GM21526 (cell line): ENCODE data around the gene TSPAN10.

Source experiments
- ATAC-seq: cut with Tn5 transposase; IDR thresholded peaks from one replicate; pipeline ENCODE4 v1.9.1; 2021; ENCODE audit warnings: moderate library complexity; ENCODE audit not compliant: unreplicated experiment, low FRiP score

The TSPAN10 gene

DNA sequence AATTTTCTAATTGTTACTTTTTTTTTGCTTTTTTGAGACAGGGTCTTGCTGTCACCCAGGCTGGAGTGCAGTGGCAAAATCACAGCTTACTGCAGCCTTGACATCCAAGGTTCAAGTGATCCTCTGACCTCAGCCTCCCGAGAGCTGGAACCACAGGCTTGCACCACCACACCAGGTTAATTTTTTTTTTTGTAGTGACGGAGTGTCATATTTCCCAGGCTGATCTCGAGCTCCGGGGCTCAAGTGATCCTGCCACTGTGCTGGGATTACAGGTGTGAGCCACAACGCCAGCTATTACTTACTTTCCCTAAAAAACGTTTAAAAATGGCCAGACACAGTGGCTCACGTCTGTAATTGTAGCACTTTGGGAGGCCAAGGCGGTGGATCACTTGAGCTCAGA lies 6.7 kb upstream of the TSPAN10 start:
- ATAC-seq = no peak

DNA sequence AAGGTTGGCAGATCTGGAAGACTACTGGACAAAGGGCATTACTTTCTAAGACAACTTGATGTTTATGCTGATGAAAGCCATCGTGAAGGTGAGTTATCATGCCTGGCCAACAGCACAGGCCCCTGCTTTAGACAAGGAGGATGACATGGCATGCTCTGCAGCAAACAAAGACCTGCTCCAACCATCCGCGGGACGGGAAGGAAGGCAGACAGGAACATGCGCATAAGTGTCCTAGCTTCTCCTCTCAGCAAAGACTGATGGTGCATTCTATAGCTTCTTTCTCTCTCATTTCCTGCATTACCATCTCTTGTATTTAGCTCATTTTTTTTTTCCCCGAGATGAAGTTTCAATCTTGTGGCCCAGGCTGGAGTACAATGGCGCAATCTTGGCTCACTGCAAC lies 5.5 kb upstream of the TSPAN10 start:
- no peak for ATAC-seq

DNA sequence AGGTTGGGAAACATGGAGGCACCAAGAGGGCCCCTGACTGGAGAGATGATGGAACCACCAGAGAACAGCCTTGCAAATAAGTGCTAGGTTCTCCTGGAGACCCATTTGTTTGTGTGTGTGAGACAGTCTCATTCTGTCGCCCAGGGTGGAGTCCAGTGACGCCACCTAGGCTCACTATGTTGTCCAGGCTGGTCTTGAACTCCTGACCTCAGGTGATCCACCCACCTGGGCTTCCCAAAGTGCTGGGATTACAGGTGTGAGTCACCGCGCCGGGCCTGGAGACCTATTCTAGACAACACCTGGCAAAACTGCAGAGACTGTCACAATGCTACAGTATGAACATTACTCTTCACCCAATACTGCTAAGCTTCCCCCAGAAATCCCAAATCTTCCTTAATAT lies 1.6 kb upstream of the TSPAN10 start:
- no peak for ATAC-seq

DNA sequence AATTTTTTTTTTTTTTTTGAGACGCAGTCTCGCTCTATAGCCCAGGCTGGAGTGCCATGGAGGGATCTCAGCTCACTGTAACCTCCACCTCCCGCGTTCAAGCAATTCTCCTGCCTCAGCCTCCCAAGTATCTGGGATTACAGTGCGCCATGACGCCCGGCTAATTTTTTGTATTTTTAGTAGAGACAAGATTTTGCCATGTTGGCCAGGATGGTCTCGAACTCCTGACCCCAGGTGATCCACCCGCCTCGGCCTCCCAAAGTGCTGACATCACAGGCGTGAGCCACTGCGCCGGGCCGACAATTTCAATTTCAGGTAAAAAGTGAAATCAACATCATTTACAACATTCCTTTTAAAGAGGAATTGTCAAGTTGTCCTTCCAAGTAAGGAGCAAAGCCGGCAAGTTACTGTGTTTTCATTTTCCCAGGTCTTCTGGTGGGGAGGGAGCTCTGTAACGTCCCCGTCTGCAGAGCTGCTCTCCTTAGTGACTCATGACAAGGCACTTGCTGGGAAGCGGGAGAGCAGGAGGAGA lies 957 bp upstream of the TSPAN10 start:
- peak; percentile 12 for ATAC-seq

DNA sequence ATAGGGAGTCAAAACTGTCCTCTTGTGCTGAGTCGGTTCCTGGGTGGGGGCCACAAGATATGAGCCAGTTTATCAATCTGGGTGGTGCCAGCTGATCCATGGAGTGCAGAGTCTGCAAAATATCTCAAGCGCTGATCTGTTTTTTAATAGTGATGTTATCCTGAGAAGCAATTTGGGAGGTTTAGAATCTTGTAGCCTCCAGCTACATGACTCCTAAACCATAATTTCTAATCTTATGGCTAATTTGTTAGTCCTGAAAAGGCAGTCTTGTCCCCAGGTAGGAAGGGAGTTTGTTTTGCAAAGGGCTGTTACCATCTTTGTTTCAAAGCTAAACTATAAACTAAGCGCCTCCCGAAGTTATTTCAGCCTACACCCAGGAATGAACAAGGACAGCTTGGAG lies 1.7 kb downstream of the TSPAN10 start:
- ATAC-seq = no peak

DNA sequence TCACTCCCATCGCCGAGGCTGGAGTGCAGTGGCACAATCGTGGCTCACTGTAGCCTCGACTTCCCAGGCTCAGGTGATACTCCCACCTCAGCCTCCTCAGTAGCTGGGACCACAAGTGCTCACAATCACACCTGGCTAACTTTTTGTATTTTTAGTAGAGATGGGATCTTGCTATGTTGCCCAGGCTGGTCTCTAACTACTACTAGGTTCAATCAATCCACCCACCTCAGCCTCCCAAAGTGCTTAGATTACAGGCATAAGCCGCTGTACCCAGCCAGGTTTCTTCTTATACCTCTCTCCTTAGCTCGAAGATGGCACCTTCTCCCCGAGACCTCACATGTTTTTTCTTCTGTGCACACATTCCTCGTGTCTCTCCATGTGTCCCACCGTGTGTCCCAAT lies 3.0 kb downstream of the TSPAN10 start:
- no peak for ATAC-seq

DNA sequence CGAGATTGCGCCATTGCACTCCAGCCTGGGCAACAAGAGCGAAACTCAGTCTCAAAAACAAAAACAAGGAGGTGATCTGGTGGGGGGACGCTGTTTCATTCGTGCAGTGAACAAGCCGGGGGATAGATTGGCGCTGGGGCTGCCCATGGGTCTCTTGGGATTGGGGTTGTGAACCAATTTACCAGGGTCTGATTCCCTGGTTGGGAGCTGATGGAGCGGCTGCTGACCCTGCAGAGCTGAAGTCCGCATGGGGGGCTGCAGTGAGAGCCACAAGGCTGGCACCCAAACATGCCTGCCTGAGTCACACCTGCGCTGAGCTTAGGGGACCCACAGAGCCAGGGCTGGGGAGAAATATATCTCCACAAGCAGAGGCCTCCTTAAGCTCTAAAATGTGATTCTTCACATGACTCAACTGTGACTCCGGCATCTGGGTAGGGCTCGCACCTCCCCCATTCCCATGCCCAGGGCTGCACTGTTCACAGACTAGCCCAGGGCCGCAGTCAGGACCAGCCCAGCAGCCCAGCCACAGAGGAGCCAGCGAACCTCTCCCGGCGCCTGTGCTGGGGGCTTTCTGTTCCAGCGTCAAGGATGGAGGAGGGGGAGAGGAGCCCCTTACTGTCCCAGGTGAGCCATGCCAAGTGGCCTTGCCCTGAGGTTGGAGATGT lies 5.0 kb downstream of the TSPAN10 start:
- ATAC-seq = no peak

DNA sequence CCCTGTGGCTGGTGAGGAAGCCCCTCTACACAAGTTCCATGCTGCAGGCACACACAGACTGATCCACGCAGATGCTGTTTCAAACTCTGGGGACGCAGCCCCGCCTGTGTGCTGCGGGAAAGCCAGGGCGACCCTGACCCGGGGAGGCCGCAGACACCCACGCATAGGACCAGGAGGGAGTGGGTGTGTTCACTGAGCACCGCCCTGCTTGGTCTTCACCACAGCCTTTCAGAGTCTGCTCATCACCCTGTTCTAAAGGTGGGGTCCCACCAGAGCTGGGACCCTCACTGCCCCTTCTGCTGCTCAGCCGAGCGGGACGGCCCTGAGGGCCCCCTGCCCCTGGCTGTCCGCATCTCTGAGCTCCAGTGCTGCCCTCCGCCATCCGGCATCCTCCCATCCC lies 7.5 kb downstream of the TSPAN10 start:
- no peak for ATAC-seq

DNA sequence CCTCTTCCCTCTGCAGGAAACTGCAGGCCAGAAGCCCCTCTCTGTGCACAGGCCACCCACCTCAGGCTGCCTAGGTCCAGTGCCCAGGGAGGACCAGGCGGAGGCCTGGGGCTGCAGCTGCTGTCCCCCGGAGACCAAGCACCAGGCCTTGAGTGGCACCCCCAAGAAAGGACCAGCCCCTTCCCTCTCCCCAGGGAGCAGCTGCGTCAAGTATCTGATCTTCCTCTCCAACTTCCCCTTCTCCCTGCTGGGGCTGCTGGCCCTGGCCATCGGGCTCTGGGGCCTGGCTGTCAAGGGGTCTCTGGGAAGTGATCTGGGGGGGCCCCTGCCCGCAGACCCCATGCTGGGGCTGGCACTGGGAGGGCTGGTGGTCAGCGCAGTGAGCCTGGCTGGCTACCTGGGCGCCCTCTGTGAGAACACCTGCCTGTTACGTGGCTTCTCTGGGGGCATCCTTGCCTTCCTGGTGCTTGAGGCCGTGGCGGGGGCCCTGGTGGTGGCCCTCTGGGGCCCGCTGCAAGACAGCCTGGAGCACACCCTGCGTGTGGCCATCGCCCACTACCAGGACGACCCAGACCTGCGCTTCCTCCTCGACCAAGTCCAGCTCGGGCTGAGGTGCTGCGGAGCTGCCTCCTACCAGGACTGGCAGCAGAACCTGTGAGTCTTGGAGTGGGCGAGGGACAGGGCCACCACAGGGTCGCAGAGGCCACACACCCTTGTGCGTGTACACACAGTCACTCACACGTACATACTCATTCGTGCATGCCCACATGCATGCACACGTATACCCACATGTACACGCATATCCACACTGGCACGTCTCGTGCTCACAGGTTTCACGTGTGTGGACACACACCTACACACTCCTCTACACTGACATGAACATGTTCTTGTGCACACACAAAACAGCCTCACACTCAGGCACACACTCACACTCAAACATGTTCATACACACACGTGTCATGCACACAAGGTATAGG lies 8.3 kb downstream of the TSPAN10 start:
- ATAC-seq = no peak

DNA sequence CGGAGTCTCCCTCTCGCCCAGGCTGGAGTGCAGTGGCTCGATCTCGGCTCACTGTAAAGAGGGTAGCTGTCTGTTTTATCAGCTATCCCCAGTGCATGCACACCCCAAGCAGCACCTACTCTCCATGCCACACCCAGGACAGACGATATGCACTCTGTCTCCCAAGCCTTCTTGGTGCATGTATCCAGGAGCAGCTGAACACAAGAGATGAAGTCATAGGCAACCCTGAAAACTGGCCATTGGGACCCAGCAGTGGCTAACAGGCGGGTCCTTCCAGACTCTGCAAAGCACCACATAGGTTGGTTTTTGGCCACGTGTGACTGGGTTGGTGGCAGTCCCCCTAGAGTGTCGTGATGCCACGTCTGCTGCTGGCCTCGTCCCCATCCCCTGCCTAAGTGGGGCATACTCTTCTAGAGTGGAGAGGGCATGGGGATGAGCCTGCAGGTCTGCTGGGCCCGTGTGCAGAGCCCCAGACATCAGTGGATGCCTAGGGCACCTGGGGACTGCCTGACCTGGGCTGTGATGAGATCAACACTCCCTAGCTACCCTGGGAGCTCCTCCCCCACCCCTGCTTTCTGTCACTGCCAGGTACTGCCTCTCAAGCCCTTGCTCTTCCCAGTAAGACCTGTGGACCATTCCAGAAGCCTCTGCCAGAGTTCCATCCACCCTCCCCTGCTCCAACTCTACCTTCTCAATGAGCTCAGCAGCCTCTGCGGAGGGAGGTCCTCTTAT lies 10.0 kb downstream of the TSPAN10 start:
- no peak for ATAC-seq

DNA sequence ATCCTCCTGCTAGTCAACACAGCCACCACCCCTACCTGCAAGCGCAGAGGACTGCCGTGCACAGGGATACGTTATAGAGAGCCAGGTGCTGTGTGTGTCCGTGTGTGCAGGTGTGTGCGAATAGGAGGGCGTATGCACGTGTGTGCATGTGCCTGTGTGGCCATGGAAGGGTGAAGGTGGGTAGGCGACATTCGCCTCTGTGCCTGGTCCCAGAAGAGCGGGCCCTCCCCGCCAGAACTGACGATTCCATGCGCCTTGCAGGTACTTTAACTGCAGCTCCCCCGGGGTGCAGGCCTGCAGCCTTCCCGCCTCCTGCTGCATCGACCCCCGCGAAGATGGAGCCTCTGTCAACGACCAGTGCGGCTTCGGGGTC lies 10.6 kb downstream of the TSPAN10 start:
- no peak for ATAC-seq

DNA sequence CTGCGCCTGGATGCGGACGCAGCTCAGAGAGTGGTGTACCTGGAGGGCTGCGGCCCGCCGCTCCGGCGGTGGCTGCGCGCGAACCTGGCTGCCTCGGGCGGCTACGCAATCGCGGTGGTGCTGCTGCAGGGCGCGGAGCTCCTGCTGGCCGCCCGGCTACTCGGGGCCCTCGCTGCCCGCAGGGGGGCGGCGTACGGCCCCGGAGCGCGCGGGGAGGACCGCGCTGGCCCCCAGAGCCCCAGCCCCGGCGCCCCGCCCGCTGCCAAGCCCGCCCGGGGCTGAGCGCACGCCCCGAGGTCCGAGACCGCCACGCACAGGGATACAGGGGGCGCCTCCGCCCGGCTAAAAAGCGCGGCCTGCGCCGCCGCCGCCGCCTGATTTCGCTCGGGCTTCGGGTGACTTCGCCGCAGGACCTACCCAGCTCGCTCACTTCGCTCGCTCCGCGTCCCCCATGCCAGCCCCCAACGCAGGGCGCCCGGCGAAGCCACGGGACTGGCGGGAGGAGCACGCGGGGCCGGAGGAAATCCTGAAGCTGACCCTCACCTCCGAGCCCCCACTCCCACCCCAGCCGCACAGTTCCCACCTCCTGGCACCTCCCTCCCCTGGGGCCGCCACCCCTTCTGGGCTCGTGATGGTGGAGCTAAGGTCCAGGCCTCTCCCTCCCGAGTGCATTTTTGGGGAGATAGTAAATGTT lies 11.2 kb downstream of the TSPAN10 start:
- ATAC-seq = no peak

DNA sequence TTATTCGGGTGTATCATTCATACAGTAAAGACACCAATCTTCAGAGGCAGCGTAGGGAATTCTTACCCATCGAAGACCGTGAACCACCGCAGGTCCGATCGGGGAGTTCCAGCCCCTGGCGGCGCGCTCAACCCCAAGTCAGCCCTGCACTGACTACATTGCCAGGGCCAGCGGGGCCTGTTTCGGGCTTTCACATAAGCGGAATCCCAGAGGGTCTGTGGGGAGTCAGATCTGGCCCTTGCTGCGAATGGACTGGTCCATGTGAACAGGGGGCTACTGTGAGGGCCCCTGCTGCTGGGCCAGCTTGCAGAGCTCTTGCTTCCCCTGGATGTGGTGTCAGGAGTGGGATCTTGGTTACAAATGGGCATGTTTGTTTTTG lies 11.7 kb downstream of the TSPAN10 start:
- no peak for ATAC-seq

DNA sequence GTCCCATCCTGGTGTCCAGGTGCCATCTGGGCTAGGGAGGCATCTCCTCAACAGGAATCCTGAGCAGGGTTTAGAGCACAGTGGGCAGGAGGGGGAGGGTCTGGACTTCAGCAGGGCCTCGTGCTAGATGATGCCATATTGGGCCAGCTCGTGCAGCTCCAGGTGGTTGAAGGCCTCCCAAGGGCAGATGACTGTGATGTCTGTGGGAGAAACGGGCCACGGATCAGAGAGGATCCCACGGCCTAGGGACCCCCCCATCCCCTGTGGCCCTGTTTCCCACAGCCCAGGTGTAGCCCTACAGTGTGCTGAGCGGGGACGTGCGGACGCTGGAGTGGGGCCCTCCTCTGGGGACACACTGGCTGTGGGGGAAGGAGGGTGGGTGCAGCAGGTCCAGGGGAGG lies 14.0 kb downstream of the TSPAN10 start:
- no peak for ATAC-seq

DNA sequence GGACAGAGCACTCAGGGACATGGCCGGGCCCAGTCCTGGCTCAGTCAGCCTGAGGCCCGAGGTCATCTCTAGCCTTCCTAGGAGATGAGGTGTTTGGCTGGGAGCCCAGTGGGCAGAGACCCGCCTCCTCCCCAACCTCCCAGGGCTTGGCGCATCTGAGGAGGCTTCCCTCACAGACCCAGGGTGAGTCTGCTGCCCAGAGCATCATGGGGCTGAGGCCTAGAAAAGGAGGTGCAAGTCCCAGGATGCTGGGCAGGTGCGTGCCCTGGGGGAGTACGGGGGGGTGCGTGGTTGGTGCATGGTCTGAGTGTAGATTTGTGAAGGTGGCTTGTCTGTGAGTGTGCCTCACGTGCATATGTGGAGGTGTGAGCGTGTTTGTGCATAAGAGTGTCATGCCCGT lies 14.7 kb downstream of the TSPAN10 start:
- ATAC-seq = no peak

DNA sequence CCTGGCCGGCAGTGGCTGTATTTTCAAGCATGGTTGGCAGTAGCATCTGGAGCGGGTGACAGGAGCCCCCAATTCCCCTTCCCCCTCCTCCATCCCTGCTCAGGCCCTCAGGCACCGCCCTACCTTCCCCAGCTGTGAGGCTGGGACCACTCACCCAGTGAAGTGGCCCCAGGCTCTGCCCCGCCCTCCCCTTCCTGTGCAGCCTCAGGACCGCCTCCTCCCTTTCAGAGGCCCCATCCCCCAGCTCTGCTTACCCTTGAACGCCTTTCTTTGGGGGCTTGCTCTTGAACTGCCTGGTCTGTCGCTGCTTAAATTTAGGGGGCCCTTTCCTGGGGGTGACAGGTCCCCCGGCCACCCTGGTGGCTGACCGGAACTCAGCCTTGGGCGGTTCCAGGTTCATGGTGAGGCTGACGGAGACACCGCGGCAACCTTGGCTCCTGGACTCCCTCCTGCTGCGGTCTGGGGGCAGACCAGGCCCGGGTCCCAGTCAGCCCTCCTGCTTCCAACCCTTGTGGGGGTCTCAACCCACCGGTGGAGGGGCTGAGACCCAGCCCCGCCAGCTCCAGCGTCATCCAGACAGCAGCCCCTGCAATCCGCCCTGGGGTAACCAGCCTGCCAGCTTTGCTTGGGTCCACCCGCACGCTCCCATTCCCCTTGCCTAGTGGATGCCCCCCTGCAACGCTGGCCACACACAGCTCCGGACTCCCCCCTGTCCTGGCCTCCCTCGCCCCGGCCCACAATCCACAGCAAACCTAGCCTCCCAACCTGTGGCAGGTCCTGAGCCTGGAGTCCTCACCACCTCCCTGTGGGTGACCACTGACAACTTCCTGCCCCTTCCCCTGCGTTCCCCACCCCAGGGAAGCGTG lies 16.1 kb downstream of the TSPAN10 start:
- ATAC-seq = no peak

DNA sequence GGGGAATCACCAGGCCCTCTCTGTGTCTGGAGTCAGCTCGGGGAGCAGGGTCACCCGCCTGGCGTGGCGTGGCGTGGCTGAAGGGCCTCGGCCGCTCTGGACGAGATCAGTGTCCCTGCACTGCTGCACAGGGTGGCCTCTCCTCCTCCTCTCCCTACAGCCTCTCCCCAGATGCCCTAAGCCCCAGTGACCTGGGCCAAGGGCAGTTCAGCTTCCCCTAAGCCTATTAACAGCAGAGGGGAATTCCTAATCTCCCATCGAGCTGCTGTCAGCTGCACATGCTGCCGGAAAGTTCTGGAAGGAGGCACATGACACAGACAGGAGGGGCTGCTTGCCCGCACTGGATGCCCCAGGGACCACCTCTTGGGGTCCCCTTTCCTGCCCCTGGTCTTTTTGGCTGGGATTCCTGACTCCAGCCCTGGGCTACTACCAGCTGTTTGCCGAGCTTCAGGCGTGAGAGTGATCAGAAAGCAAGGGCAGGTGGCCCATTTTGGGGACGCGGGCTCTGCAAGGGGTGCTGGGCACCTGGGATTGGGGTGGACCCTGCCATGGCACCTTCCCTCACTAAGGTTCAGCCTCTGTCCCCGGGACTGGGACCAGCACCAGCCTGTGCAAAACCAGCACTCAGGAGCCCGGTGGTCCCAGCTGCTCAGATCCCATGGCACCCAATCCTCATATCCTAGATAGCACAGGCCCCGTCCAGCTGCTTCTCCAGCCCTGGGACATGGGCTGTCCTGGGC lies 18.6 kb downstream of the TSPAN10 start:
- no peak for ATAC-seq

DNA sequence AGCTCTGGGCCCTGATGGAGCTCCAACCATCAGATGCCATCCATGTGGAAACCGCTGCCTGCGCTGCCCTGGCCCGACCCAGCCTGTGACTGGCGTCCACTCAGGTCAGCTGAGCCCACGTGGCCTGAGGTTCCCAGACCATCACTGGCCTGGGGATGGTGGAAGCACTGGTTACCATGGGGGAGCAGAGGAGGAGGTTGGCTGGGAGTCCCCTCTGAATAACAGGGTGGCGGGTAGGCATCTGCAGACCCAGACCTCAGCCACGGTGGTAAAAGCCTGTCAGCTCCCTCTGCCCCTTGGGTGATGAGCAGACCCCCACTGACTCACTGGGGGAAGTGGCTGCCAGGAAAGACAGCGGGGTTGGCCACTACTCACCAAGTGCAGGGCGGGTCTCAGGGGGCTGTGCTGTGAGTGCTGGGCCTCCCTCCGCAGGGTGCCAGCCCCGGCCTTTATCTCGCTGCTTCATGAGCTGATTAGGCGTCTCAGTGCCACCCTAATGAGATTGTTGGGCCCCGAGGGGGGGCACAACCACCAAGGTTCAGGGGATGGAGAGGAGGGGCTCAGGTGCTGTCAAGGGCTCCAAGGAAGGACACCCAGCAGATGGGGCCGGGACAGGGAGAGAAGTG lies 19.2 kb downstream of the TSPAN10 start, which contains the start of gene PDE6G:
PDE6G (minus strand) TSS at position 425 of the 626 bp plus-strand sequence. CDS start 3,237 bp downstream, outside the sequence.
- ATAC-seq = no peak
